ENCODE data around the gene COPZ1.

COPZ1 gene

GRCh38 chr12:54296393-54297099 lies 28.4 kb upstream of the COPZ1 start:
- H3K9me3 ChIP-seq (replicated peaks in 1 of 2; ENCODE audit: control insufficient read depth in 2 of 2, insufficient read depth in 1 of 2, low read depth in 1 of 2, low read length in 2 of 2) = no peaks in the 10 kb centered on the region
- no peak overlapping the region for H2AFZ ChIP-seq (ENCODE audit: low read length)
- no peaks in the 10 kb centered on the region for H3K79me1 ChIP-seq (ENCODE audit: low read depth, low read length)
- H2BK12ac ChIP-seq (ENCODE audit: low read length) = no peak overlapping the region
- no peak overlapping the region for H3K4ac ChIP-seq (ENCODE audit: low read length)
- no peak overlapping the region for H3K4me2 ChIP-seq (ENCODE audit: insufficient read depth, low read length, poor library complexity, severe bottlenecking)
- no peak overlapping the region for H3K9ac ChIP-seq (ENCODE audit: low read depth, low read length, poor library complexity)
- DNase-seq (ENCODE audit: low spot score) = no peak
- H2BK15ac ChIP-seq (ENCODE audit: low read length) = peak overlapping the region; percentile 42
- H3K27ac ChIP-seq (replicated peaks; ENCODE audit: low read length) = no peak overlapping the region
- H3K36me3 ChIP-seq (replicated peaks in 1 of 2; ENCODE audit: control insufficient read depth in 2 of 2, insufficient read depth in 2 of 2, low read length in 2 of 2) = peaks cover 0 to 2% of the 10 kb centered on the region in 2 donors
- peaks cover 0 to 49% (median 0%) of the 10 kb centered on the region in 3 experiments for H3K27me3 ChIP-seq (ENCODE audit: control insufficient read depth in 3 of 3, insufficient read depth in 3 of 3, low read depth in 1 of 3, low read length in 3 of 3)
- H2AK5ac ChIP-seq (ENCODE audit: low read depth, low read length) = peak overlapping the region; percentile 20
- H3K4me1 ChIP-seq (ENCODE audit: control insufficient read depth in 2 of 2, insufficient read depth in 1 of 2, low read depth in 1 of 2, low read length in 2 of 2) = peaks cover 5 to 18% of the 10 kb centered on the region in 2 donors
- no CpG with 5 or more reads among the region's 5 CpGs for WGBS, 2 donors (ENCODE audit: extremely low coverage in 2 of 2, insufficient read length in 2 of 2, insufficient replicate concordance in 1 of 2)
- no peak overlapping the region for H2BK5ac ChIP-seq (ENCODE audit: low read length)
- no peak overlapping the region for H3K14ac ChIP-seq (ENCODE audit: low read length)
- H2BK120ac ChIP-seq (ENCODE audit: low read depth, low read length) = no peak overlapping the region
- H4K91ac ChIP-seq (ENCODE audit: low read depth, low read length, poor library complexity) = no peak overlapping the region
- H3K4me3 ChIP-seq (ENCODE audit: low read length in 2 of 2) = no peak overlapping the region
- H3K18ac ChIP-seq (ENCODE audit: low read length) = no peak overlapping the region
- no peak overlapping the region for H4K8ac ChIP-seq (ENCODE audit: low read depth, low read length)
- no peak overlapping the region for H3K23ac ChIP-seq (ENCODE audit: low read depth, low read length, poor library complexity)

- Histone ChIP-seq H2AFZ (ENCODE audit: low read length) (no peak overlapping the region), H3K79me1 (ENCODE audit: low read depth, low read length) (no peaks in the 10 kb centered on the region), H2BK5ac (ENCODE audit: low read length) (no peak overlapping the region), H3K4ac (ENCODE audit: low read length) (no peak overlapping the region), H2BK12ac (ENCODE audit: low read length) (no peak overlapping the region), H3K23ac (ENCODE audit: low read depth, low read length, poor library complexity) (no peak overlapping the region), H3K9ac (ENCODE audit: low read depth, low read length, poor library complexity) (no peak overlapping the region), H3K27ac (replicated peaks; ENCODE audit: low read length) (no peak overlapping the region), H4K8ac (ENCODE audit: low read depth, low read length) (no peak overlapping the region), H3K4me3 (ENCODE audit: low read length in 2 of 2) (no peak overlapping the region), H2BK120ac (ENCODE audit: low read depth, low read length) (no peak overlapping the region), H2BK15ac (ENCODE audit: low read length) (no peak overlapping the region), H3K18ac (ENCODE audit: low read length) (no peak overlapping the region), H4K91ac (ENCODE audit: low read depth, low read length, poor library complexity) (no peak overlapping the region), H3K4me1 (ENCODE audit: control insufficient read depth in 2 of 2, insufficient read depth in 1 of 2, low read depth in 1 of 2, low read length in 2 of 2) (peaks cover 5 to 18% of the 10 kb centered on the region in 2 donors), H2AK5ac (ENCODE audit: low read depth, low read length) (no peak overlapping the region), H3K27me3 (ENCODE audit: control insufficient read depth in 3 of 3, insufficient read depth in 3 of 3, low read depth in 1 of 3, low read length in 3 of 3) (peaks cover 0 to 68% (median 0%) of the 10 kb centered on the region in 3 experiments), H3K4me2 (ENCODE audit: insufficient read depth, low read length, poor library complexity, severe bottlenecking) (no peak overlapping the region), H3K14ac (ENCODE audit: low read length) (no peak overlapping the region), H3K36me3 (replicated peaks in 1 of 2; ENCODE audit: control insufficient read depth in 2 of 2, insufficient read depth in 2 of 2, low read length in 2 of 2) (no peaks in the 10 kb centered on the region), H3K9me3 (replicated peaks in 1 of 2; ENCODE audit: control insufficient read depth in 2 of 2, insufficient read depth in 1 of 2, low read depth in 1 of 2, low read length in 2 of 2) (no peaks in the 10 kb centered on the region)
- WGBS, 2 donors (ENCODE audit: extremely low coverage in 2 of 2, insufficient read length in 2 of 2, insufficient replicate concordance in 1 of 2) = no CpG with 5 or more reads among the region's 5 CpGs
- DNase-seq (ENCODE audit: low spot score) = no peak
Observed at GRCh38 chr12:54298904-54299303, 26.0 kb upstream of the COPZ1 start.

- H2BK12ac ChIP-seq (ENCODE audit: low read length) = no peak overlapping the region
- no peaks in the 10 kb centered on the region for H3K36me3 ChIP-seq (replicated peaks in 1 of 2; ENCODE audit: control insufficient read depth in 2 of 2, insufficient read depth in 2 of 2, low read length in 2 of 2)
- no peak overlapping the region for H3K9ac ChIP-seq (ENCODE audit: low read depth, low read length, poor library complexity)
- no peak overlapping the region for H3K14ac ChIP-seq (ENCODE audit: low read length)
- H2BK120ac ChIP-seq (ENCODE audit: low read depth, low read length) = no peak overlapping the region
- H3K4ac ChIP-seq (ENCODE audit: low read length) = no peak overlapping the region
- no peak overlapping the region for H3K27ac ChIP-seq (replicated peaks; ENCODE audit: low read length)
- H3K79me1 ChIP-seq (ENCODE audit: low read depth, low read length) = no peaks in the 10 kb centered on the region
- H3K23ac ChIP-seq (ENCODE audit: low read depth, low read length, poor library complexity) = no peak overlapping the region
- H3K4me3 ChIP-seq (ENCODE audit: low read length in 2 of 2) = no peak overlapping the region
- no CpG with 5 or more reads among the region's 8 CpGs for WGBS, 2 donors (ENCODE audit: extremely low coverage in 2 of 2, insufficient read length in 2 of 2, insufficient replicate concordance in 1 of 2)
- peaks cover 5 to 16% of the 10 kb centered on the region in 2 donors for H3K4me1 ChIP-seq (ENCODE audit: control insufficient read depth in 2 of 2, insufficient read depth in 1 of 2, low read depth in 1 of 2, low read length in 2 of 2)
- peak overlapping the region; percentile 15 for H3K4me2 ChIP-seq (ENCODE audit: insufficient read depth, low read length, poor library complexity, severe bottlenecking)
- no peaks in the 10 kb centered on the region for H3K9me3 ChIP-seq (replicated peaks in 1 of 2; ENCODE audit: control insufficient read depth in 2 of 2, insufficient read depth in 1 of 2, low read depth in 1 of 2, low read length in 2 of 2)
- H3K18ac ChIP-seq (ENCODE audit: low read length) = no peak overlapping the region
- H3K27me3 ChIP-seq (ENCODE audit: control insufficient read depth in 3 of 3, insufficient read depth in 3 of 3, low read depth in 1 of 3, low read length in 3 of 3) = peaks cover 0 to 76% (median 0%) of the 10 kb centered on the region in 3 experiments
- no peak overlapping the region for H2BK15ac ChIP-seq (ENCODE audit: low read length)
- H4K8ac ChIP-seq (ENCODE audit: low read depth, low read length) = no peak overlapping the region
- H4K91ac ChIP-seq (ENCODE audit: low read depth, low read length, poor library complexity) = no peak overlapping the region
- H2BK5ac ChIP-seq (ENCODE audit: low read length) = no peak overlapping the region
- H2AFZ ChIP-seq (ENCODE audit: low read length) = peak overlapping the region; percentile 76
- DNase-seq (ENCODE audit: low spot score) = no peak
- H2AK5ac ChIP-seq (ENCODE audit: low read depth, low read length) = peak overlapping the region; percentile 8
Observed at GRCh38 chr12:54299515-54300224, 25.3 kb upstream of the COPZ1 start.

GRCh38 chr12:54300225-54300731 lies 24.7 kb upstream of the COPZ1 start:
- Histone ChIP-seq H4K91ac (ENCODE audit: low read depth, low read length, poor library complexity) (no peak overlapping the region), H3K4me2 (ENCODE audit: insufficient read depth, low read length, poor library complexity, severe bottlenecking) (peak overlapping the region; percentile 66), H2BK12ac (ENCODE audit: low read length) (no peak overlapping the region), H2BK15ac (ENCODE audit: low read length) (no peak overlapping the region), H2AFZ (ENCODE audit: low read length) (peak overlapping the region; percentile 76), H3K4me3 (ENCODE audit: low read length in 2 of 2) (no peak overlapping the region), H3K36me3 (replicated peaks in 1 of 2; ENCODE audit: control insufficient read depth in 2 of 2, insufficient read depth in 2 of 2, low read length in 2 of 2) (no peaks in the 10 kb centered on the region), H3K79me1 (ENCODE audit: low read depth, low read length) (no peaks in the 10 kb centered on the region), H2AK5ac (ENCODE audit: low read depth, low read length) (peak overlapping the region; percentile 8), H3K18ac (ENCODE audit: low read length) (no peak overlapping the region), H3K27ac (replicated peaks; ENCODE audit: low read length) (peak overlapping the region; percentile 53), H4K8ac (ENCODE audit: low read depth, low read length) (no peak overlapping the region), H3K14ac (ENCODE audit: low read length) (no peak overlapping the region), H3K27me3 (ENCODE audit: control insufficient read depth in 3 of 3, insufficient read depth in 3 of 3, low read depth in 1 of 3, low read length in 3 of 3) (peaks cover 0 to 71% (median 0%) of the 10 kb centered on the region in 3 experiments), H3K9me3 (replicated peaks in 1 of 2; ENCODE audit: control insufficient read depth in 2 of 2, insufficient read depth in 1 of 2, low read depth in 1 of 2, low read length in 2 of 2) (no peaks in the 10 kb centered on the region), H3K4me1 (ENCODE audit: control insufficient read depth in 2 of 2, insufficient read depth in 1 of 2, low read depth in 1 of 2, low read length in 2 of 2) (peaks cover 5 to 16% of the 10 kb centered on the region in 2 donors), H3K23ac (ENCODE audit: low read depth, low read length, poor library complexity) (no peak overlapping the region), H2BK5ac (ENCODE audit: low read length) (no peak overlapping the region), H3K4ac (ENCODE audit: low read length) (no peak overlapping the region), H2BK120ac (ENCODE audit: low read depth, low read length) (peak overlapping the region; percentile 6), H3K9ac (ENCODE audit: low read depth, low read length, poor library complexity) (no peak overlapping the region)
- no peak for DNase-seq (ENCODE audit: low spot score)
- WGBS, 2 donors (ENCODE audit: extremely low coverage in 2 of 2, insufficient read length in 2 of 2, insufficient replicate concordance in 1 of 2) = no CpG with 5 or more reads among the region's 3 CpGs

All from neuronal stem cell (in vitro differentiated cells).